Measurements from ENCODE around the gene MEMO1. TPM values are rescaled to one million over a fixed set of nuclear protein-coding genes. Genes with fewer than 3 reads are reported as not detected.

Gene MEMO1
- total and polyA plus RNA-seq, 9 of the 15 experiments (the other 6 are each of a cell fraction or from before 2014, with no cell fraction given) = 22.1 to 87.7 (median 61.2) TPM

DNA sequence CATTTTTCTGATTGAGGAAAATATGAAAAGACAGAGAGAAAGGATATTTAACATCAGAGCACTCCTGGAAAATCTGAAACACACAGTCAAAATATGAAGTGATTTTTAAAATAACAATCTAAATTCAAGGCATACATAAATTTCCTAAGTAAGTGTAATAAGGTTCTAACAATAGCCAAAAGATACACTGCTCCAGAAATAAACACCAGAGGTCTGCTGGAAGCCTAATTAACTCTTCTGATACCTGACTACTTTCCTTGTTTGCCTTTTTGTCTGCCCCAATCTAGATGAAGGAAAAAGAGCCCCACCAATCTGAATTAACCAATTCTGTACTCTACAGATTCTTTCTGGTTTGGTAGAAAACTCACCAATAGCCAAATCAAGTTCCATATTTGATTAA is 87.1 kb downstream of the MEMO1 start:
- Histone ChIP-seq H3K36me3 (ENCODE audit: control insufficient read depth, insufficient read depth, low read length) (peaks cover 7% of the 10 kb centered on the region; the same call in 1 of the 3 replicates), H3K9me3 (replicated peaks; ENCODE audit: control insufficient read depth, insufficient read depth, low read depth, low read length) (no peaks in the 10 kb centered on the region), H3K4me1 (replicated peaks in 1 of 2; ENCODE audit: control insufficient read depth in 2 of 2, insufficient read depth in 2 of 2, low read length in 2 of 2) (peaks cover 0 to 3% of the 10 kb centered on the region in 2 experiments; a peak in 1 of 5 replicates), H2AFZ (ENCODE audit: low read depth, low read length) (no peak overlapping the region), H3K9me1 (ENCODE audit: control insufficient read depth, insufficient read depth, low read length) (no peaks in the 10 kb centered on the region), H3K27me3 (ENCODE audit: control insufficient read depth in 2 of 2, insufficient read depth in 2 of 2, low read length in 2 of 2) (no peaks in the 10 kb centered on the region), H3K4me2 (ENCODE audit: insufficient read depth, low read length) (no peak overlapping the region), H3K79me2 (ENCODE audit: control insufficient read depth, insufficient read depth, low read length) (0 out of 3 replicates have a peak, but pooled peaks cover 2% of the 10 kb centered on the region), H3K27ac (ENCODE audit: extremely low read depth, low read depth, low read length) (no peak overlapping the region), H3K9ac (ENCODE audit: insufficient read depth in 1 of 2, low read depth in 2 of 2, low read length in 2 of 2) (no peak overlapping the region), H3K4me3 (no peak overlapping the region), H4K20me1 (replicated peaks; ENCODE audit: control insufficient read depth, insufficient read depth, low read length) (no peaks in the 10 kb centered on the region)
- intact Hi-C loops (cut with micrococcal nuclease) (no loop called here), in situ Hi-C loops (cut with MboI) (no loop called here)
- DNase-seq (ENCODE audit: extremely low read depth in 1 of 4, low spot score in 3 of 4) (no peak), ATAC-seq (no peak), FAIRE-seq (no peak)
- no peak for TF ChIP-seq ELF2 (CRISPR knock-in tag; IDR thresholded peaks at IDR 0.05)
- ChIA-PET POLR2A (interaction anchor here (1.1 kb wide), 1 partner anchor 31 kb away, joined by 3 read pairs; no protein-coding TSS in a partner anchor), CTCF (ENCODE audit: low intra/inter-chr PET ratio) (no interaction called here)
- no TSS peak for BruUV-seq (replicated peaks)

GRCh38 chr2:31922542-31923408 is 88.0 kb downstream of the MEMO1 start:
- BruUV-seq (replicated peaks) = no TSS peak
- no peak overlapping the region for H2AFZ ChIP-seq (ENCODE audit: low read depth, low read length)
- no peaks in the 10 kb centered on the region for H3K9me3 ChIP-seq (replicated peaks; ENCODE audit: control insufficient read depth, insufficient read depth, low read depth, low read length)
- TF ChIP-seq NUFIP1 (IDR thresholded peaks at IDR 0.05; ENCODE audit: partially characterized antibody) (no peak), ZFPM2 (CRISPR knock-in tag; IDR thresholded peaks at IDR 0.05) (no peak), ZNF408 (CRISPR knock-in tag; IDR thresholded peaks at IDR 0.05; ENCODE audit: low read depth) (no peak), BRF1 (IDR thresholded peaks at IDR 0.05; ENCODE audit: borderline replicate concordance, extremely low read depth, insufficient read length) (no peak), ATF7 (IDR thresholded peaks at IDR 0.05) (no peak)
- ChIA-PET POLR2A (interaction anchor here (0.9 to 2.0 kb wide), 3 partner anchors 9 to 16 kb away, joined by 3 to 7 read pairs (median 4); no protein-coding TSS in a partner anchor), CTCF (ENCODE audit: low intra/inter-chr PET ratio) (interaction anchor here (0.6 kb wide), 1 partner anchor 27 kb away, joined by 6 read pairs; no protein-coding TSS in a partner anchor)
- DNase-seq (ENCODE audit: extremely low read depth in 1 of 4, low spot score in 3 of 4) (no peak), ATAC-seq (peak; percentile 43; the same call in 2 of the 3 replicates), FAIRE-seq (no peak)
- intact Hi-C loops (cut with micrococcal nuclease) (no loop called here), in situ Hi-C loops (cut with MboI) (no loop called here)
- no peak overlapping the region for H3K9ac ChIP-seq (ENCODE audit: insufficient read depth in 1 of 2, low read depth in 2 of 2, low read length in 2 of 2)
- WGBS (ENCODE audit: insufficient coverage, low coverage, missing lambda C conversion rate) = 83% methylated on average over 9 of the region's 9 CpGs
- peaks cover 0 to 3% of the 10 kb centered on the region in 2 experiments; a peak in 1 of 5 replicates for H3K4me1 ChIP-seq (replicated peaks in 1 of 2; ENCODE audit: control insufficient read depth in 2 of 2, insufficient read depth in 2 of 2, low read length in 2 of 2)
- peaks cover 12% of the 10 kb centered on the region; the same call in 1 of the 3 replicates for H3K36me3 ChIP-seq (ENCODE audit: control insufficient read depth, insufficient read depth, low read length)
- H3K4me2 ChIP-seq (ENCODE audit: insufficient read depth, low read length) = no peak overlapping the region
- H3K27ac ChIP-seq (ENCODE audit: extremely low read depth, low read depth, low read length) = no peak overlapping the region
- no peaks in the 10 kb centered on the region for H4K20me1 ChIP-seq (replicated peaks; ENCODE audit: control insufficient read depth, insufficient read depth, low read length)
- no peak overlapping the region for H3K4me3 ChIP-seq
- no peaks in the 10 kb centered on the region for H3K9me1 ChIP-seq (ENCODE audit: control insufficient read depth, insufficient read depth, low read length)
- H3K27me3 ChIP-seq (ENCODE audit: control insufficient read depth in 2 of 2, insufficient read depth in 2 of 2, low read length in 2 of 2) = no peaks in the 10 kb centered on the region
- 0 out of 3 replicates have a peak, but pooled peaks cover 2% of the 10 kb centered on the region for H3K79me2 ChIP-seq (ENCODE audit: control insufficient read depth, insufficient read depth, low read length)
